ENCODE results near the gene GATA6.

DNA sequence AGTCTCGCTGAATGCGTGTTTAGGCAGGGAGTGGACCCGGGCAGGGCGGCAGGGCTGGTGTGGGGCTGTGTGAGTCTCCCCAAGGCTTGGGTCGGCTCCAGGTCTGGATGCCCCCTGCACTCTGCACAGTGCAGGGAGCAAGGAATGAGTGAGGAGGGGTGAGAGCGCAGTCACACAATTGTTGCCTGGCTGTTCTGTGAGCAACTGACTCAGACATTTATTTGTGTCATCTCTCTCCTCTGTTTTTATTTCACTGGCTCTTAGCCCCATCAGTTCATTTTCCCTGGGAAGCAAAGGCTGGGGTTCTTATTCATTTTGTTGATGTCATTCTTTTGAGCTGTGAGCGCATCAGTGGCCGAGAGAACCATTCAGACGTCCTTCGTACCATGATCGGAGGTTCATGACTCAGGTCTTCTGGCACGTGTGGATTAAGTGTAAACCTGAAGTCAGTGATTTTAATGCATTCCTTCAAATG, 61.1 kb downstream of the GATA6 start:
- TF ChIP-seq, protein P1, sequence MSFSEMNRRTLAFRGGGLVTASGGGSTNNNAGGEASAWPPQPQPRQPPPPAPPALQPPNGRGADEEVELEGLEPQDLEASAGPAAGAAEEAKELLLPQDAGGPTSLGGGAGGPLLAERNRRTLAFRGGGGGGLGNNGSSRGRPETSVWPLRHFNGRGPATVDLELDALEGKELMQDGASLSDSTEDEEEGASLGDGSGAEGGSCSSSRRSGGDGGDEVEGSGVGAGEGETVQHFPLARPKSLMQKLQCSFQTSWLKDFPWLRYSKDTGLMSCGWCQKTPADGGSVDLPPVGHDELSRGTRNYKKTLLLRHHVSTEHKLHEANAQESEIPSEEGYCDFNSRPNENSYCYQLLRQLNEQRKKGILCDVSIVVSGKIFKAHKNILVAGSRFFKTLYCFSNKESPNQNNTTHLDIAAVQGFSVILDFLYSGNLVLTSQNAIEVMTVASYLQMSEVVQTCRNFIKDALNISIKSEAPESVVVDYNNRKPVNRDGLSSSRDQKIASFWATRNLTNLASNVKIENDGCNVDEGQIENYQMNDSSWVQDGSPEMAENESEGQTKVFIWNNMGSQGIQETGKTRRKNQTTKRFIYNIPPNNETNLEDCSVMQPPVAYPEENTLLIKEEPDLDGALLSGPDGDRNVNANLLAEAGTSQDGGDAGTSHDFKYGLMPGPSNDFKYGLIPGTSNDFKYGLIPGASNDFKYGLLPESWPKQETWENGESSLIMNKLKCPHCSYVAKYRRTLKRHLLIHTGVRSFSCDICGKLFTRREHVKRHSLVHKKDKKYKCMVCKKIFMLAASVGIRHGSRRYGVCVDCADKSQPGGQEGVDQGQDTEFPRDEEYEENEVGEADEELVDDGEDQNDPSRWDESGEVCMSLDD (tag by site-specific recombination; IDR thresholded peaks at IDR 0.05), result no peak
- TF ChIP-seq YY1 (tag by site-specific recombination; IDR thresholded peaks at IDR 0.05) (no peak), ZNF335 (tag by site-specific recombination; conservative IDR thresholded peaks at IDR 0.05) (no peak), ZNF302 (tag by site-specific recombination; IDR thresholded peaks at IDR 0.05; ENCODE audit: low read depth) (no peak)
- TF ChIP-seq, protein P2, sequence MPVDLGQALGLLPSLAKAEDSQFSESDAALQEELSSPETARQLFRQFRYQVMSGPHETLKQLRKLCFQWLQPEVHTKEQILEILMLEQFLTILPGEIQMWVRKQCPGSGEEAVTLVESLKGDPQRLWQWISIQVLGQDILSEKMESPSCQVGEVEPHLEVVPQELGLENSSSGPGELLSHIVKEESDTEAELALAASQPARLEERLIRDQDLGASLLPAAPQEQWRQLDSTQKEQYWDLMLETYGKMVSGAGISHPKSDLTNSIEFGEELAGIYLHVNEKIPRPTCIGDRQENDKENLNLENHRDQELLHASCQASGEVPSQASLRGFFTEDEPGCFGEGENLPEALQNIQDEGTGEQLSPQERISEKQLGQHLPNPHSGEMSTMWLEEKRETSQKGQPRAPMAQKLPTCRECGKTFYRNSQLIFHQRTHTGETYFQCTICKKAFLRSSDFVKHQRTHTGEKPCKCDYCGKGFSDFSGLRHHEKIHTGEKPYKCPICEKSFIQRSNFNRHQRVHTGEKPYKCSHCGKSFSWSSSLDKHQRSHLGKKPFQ (tag by site-specific recombination; IDR thresholded peaks at IDR 0.05), result no peak
- TF ChIP-seq, protein P3, sequence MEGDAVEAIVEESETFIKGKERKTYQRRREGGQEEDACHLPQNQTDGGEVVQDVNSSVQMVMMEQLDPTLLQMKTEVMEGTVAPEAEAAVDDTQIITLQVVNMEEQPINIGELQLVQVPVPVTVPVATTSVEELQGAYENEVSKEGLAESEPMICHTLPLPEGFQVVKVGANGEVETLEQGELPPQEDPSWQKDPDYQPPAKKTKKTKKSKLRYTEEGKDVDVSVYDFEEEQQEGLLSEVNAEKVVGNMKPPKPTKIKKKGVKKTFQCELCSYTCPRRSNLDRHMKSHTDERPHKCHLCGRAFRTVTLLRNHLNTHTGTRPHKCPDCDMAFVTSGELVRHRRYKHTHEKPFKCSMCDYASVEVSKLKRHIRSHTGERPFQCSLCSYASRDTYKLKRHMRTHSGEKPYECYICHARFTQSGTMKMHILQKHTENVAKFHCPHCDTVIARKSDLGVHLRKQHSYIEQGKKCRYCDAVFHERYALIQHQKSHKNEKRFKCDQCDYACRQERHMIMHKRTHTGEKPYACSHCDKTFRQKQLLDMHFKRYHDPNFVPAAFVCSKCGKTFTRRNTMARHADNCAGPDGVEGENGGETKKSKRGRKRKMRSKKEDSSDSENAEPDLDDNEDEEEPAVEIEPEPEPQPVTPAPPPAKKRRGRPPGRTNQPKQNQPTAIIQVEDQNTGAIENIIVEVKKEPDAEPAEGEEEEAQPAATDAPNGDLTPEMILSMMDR (tag by site-specific recombination; IDR thresholded peaks at IDR 0.05), result no peak
- TF ChIP-seq, protein P4, sequence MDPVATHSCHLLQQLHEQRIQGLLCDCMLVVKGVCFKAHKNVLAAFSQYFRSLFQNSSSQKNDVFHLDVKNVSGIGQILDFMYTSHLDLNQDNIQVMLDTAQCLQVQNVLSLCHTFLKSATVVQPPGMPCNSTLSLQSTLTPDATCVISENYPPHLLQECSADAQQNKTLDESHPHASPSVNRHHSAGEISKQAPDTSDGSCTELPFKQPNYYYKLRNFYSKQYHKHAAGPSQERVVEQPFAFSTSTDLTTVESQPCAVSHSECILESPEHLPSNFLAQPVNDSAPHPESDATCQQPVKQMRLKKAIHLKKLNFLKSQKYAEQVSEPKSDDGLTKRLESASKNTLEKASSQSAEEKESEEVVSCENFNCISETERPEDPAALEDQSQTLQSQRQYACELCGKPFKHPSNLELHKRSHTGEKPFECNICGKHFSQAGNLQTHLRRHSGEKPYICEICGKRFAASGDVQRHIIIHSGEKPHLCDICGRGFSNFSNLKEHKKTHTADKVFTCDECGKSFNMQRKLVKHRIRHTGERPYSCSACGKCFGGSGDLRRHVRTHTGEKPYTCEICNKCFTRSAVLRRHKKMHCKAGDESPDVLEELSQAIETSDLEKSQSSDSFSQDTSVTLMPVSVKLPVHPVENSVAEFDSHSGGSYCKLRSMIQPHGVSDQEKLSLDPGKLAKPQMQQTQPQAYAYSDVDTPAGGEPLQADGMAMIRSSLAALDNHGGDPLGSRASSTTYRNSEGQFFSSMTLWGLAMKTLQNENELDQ (tag by site-specific recombination; IDR thresholded peaks at IDR 0.05; ENCODE audit: low read depth), result no peak
- TF ChIP-seq, protein P5, sequence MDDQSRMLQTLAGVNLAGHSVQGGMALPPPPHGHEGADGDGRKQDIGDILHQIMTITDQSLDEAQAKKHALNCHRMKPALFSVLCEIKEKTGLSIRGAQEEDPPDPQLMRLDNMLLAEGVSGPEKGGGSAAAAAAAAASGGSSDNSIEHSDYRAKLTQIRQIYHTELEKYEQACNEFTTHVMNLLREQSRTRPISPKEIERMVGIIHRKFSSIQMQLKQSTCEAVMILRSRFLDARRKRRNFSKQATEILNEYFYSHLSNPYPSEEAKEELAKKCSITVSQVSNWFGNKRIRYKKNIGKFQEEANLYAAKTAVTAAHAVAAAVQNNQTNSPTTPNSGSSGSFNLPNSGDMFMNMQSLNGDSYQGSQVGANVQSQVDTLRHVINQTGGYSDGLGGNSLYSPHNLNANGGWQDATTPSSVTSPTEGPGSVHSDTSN (CRISPR knock-in tag; IDR thresholded peaks at IDR 0.05), result no peak

Measured in HEK293 (cell line).